ENCODE results near the gene ZNF221. TPM values are rescaled to one million over a fixed set of nuclear protein-coding genes. Genes with fewer than 3 reads are reported as not detected.

ZNF221 gene
- total and polyA plus RNA-seq, 2 donors (not counting 1 experiment from before 2014, with no cell fraction given): 0.63 to 7.0 TPM

DNA sequence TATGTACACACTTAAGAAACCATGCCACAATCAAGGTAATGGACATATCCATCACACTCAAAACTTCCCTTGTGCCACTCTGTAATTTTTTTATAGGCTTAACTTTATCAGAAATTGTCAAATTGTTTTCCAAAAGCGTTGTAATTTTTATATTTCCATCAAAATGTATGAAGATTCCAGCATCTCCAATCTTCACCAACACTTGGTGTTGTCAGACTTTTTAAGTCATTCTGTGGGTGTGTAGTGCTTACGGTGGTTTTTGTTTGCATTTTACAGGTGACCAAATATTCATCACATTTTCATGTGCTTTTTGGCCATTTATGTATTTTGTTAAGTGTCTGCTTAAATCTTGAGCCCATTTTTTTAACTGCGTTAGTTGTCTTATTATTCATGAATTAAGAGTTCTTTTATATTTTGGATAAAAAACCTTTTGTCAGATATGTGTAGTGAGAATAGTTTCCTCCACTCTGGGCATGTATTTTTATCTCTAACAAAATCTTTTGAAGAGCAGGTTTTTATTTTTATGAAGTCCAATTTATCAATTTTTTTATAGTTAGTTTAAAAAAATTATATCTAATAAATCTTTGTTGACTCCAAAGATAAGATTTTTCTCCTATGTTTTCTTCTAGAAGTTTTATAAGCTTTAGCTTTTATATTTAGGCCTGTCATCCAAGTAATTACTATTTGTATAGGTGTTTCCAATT lies 11.3 kb upstream of the ZNF221 start:
- Histone ChIP-seq H3K36me3 (replicated peaks in 1 of 2; ENCODE audit: control extremely low read depth in 1 of 2, control insufficient read depth in 1 of 2, extremely low read depth in 1 of 2, insufficient read depth in 2 of 2, low read length in 1 of 2) (no peaks in the 10 kb centered on the region), H3K9ac (ENCODE audit: low read length) (no peak overlapping the region), H4K20me1 (ENCODE audit: control insufficient read depth, insufficient read depth, low read length, poor library complexity, severe bottlenecking) (no peaks in the 10 kb centered on the region), H3K4me3 (ENCODE audit: control extremely low read depth in 1 of 5, extremely low read depth in 1 of 5, insufficient read depth in 1 of 5, low read depth in 2 of 5, low read length in 4 of 5) (no peak overlapping the region), H3K9me3 (ENCODE audit: control extremely low read depth in 1 of 3, control insufficient read depth in 2 of 3, insufficient read depth in 1 of 3, low read length in 2 of 3) (peaks cover 3 to 6% (median 5%) of the 10 kb centered on the region in 3 donors), H3K27me3 (replicated peaks in 1 of 4; ENCODE audit: control extremely low read depth in 1 of 4, control insufficient read depth in 3 of 4, insufficient read depth in 4 of 4, low read length in 3 of 4) (no peaks in the 10 kb centered on the region), H2AFZ (ENCODE audit: insufficient read depth, low read depth, low read length, poor library complexity, severe bottlenecking) (no peak overlapping the region), H3K79me2 (ENCODE audit: control insufficient read depth, insufficient read depth, low read length) (no peaks in the 10 kb centered on the region), H3K4me2 (replicated peaks; ENCODE audit: low read depth, low read length, poor library complexity, severe bottlenecking) (no peak overlapping the region), H3K4me1 (ENCODE audit: control insufficient read depth in 2 of 2, insufficient read depth in 2 of 2, low read length in 2 of 2) (peaks cover 4% of the 10 kb centered on the region in 2 donors), H3K27ac (ENCODE audit: low read length in 2 of 2) (no peak overlapping the region)
- intact Hi-C loops (cut with micrococcal nuclease): loop anchor here (10.0 kb wide), 1 partner anchor 185 kb away; the partner anchor contains the start of gene SMG9
- DNase-seq (no peak), ATAC-seq (ENCODE audit: low read depth) (no peak)
- peaks cover 18% of the 10 kb centered on the region for H3K27me3 Mint-ChIP-seq
- no peaks in the 10 kb centered on the region for H3K9me3 Mint-ChIP-seq (ENCODE audit: insufficient read depth)
- no peak overlapping the region for H3K4me3 Mint-ChIP-seq
- ChIA-PET CTCF (no interaction called here), POLR2A (no interaction called here)
- WGBS (ENCODE audit: insufficient coverage): no CpG with 5 or more reads among the region's 3 CpGs
- TF ChIP-seq, protein P1, sequence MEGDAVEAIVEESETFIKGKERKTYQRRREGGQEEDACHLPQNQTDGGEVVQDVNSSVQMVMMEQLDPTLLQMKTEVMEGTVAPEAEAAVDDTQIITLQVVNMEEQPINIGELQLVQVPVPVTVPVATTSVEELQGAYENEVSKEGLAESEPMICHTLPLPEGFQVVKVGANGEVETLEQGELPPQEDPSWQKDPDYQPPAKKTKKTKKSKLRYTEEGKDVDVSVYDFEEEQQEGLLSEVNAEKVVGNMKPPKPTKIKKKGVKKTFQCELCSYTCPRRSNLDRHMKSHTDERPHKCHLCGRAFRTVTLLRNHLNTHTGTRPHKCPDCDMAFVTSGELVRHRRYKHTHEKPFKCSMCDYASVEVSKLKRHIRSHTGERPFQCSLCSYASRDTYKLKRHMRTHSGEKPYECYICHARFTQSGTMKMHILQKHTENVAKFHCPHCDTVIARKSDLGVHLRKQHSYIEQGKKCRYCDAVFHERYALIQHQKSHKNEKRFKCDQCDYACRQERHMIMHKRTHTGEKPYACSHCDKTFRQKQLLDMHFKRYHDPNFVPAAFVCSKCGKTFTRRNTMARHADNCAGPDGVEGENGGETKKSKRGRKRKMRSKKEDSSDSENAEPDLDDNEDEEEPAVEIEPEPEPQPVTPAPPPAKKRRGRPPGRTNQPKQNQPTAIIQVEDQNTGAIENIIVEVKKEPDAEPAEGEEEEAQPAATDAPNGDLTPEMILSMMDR (IDR thresholded peaks at IDR 0.05): no peak
- no peak for TF ChIP-seq EZH2 (IDR thresholded peaks at IDR 0.05; ENCODE audit: borderline replicate concordance, insufficient read depth, low read depth, low read length, poor library complexity, severe bottlenecking)
- no peak overlapping the region for H3K27ac Mint-ChIP-seq
- peaks cover 12% of the 10 kb centered on the region for H3K4me1 Mint-ChIP-seq

DNA sequence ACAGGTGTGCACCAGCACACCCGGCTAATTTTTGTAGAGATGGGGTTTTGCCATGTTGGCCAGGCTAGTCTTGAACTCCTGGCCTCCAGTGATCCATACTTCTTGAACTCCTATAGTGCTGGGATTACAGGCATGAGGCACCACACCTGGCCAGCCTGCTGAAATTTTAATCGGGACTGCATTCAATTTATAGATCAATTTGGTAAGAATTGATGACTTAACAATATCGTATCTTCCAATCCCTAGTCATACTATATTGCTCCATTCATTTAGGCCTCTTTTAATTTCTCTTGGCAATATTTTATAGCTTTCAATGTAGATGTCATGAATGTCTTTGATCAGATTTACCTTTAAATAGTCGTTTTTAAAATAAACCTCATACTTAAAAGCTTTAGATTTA lies 10.3 kb upstream of the ZNF221 start:
- Histone ChIP-seq H3K27me3 (replicated peaks in 1 of 4; ENCODE audit: control extremely low read depth in 1 of 4, control insufficient read depth in 3 of 4, insufficient read depth in 4 of 4, low read length in 3 of 4) (peaks cover 0 to 4% (median 2%) of the 10 kb centered on the region in 4 experiments), H2AFZ (ENCODE audit: insufficient read depth, low read depth, low read length, poor library complexity, severe bottlenecking) (no peak overlapping the region), H4K20me1 (ENCODE audit: control insufficient read depth, insufficient read depth, low read length, poor library complexity, severe bottlenecking) (no peaks in the 10 kb centered on the region), H3K27ac (ENCODE audit: low read length in 2 of 2) (no peak overlapping the region), H3K9me3 (ENCODE audit: control extremely low read depth in 1 of 3, control insufficient read depth in 2 of 3, insufficient read depth in 1 of 3, low read length in 2 of 3) (peaks cover 5 to 6% (median 6%) of the 10 kb centered on the region in 3 donors), H3K36me3 (replicated peaks in 1 of 2; ENCODE audit: control extremely low read depth in 1 of 2, control insufficient read depth in 1 of 2, extremely low read depth in 1 of 2, insufficient read depth in 2 of 2, low read length in 1 of 2) (no peaks in the 10 kb centered on the region), H3K4me2 (replicated peaks; ENCODE audit: low read depth, low read length, poor library complexity, severe bottlenecking) (no peak overlapping the region), H3K4me3 (ENCODE audit: control extremely low read depth in 1 of 5, extremely low read depth in 1 of 5, insufficient read depth in 1 of 5, low read depth in 2 of 5, low read length in 4 of 5) (no peak overlapping the region), H3K79me2 (ENCODE audit: control insufficient read depth, insufficient read depth, low read length) (no peaks in the 10 kb centered on the region), H3K4me1 (ENCODE audit: control insufficient read depth in 2 of 2, insufficient read depth in 2 of 2, low read length in 2 of 2) (peaks cover under 1 to 1% of the 10 kb centered on the region in 2 donors), H3K9ac (ENCODE audit: low read length) (no peak overlapping the region)
- 83% methylated on average over 1 of the region's 4 CpGs for WGBS (ENCODE audit: insufficient coverage)
- DNase-seq (no peak), ATAC-seq (ENCODE audit: low read depth) (no peak)
- peaks cover 4% of the 10 kb centered on the region for H3K4me1 Mint-ChIP-seq
- ChIA-PET CTCF (interaction anchor here (1.2 kb wide), 1 partner anchor 10 kb away, joined by 3 read pairs; the partner anchor contains the start of gene ZNF221), POLR2A (no interaction called here)
- intact Hi-C loops (cut with micrococcal nuclease): no loop called here
- no peak overlapping the region for H3K27ac Mint-ChIP-seq
- H3K4me3 Mint-ChIP-seq: no peak overlapping the region
- H3K27me3 Mint-ChIP-seq: peaks cover 27% of the 10 kb centered on the region
- no peaks in the 10 kb centered on the region for H3K9me3 Mint-ChIP-seq (ENCODE audit: insufficient read depth)
- TF ChIP-seq EZH2 (IDR thresholded peaks at IDR 0.05; ENCODE audit: borderline replicate concordance, insufficient read depth, low read depth, low read length, poor library complexity, severe bottlenecking): no peak
- TF ChIP-seq, protein P1 (IDR thresholded peaks at IDR 0.05): no peak
